SK-N-SH treated with all-trans-retinoic acid at 6 μM for 48 hours (cell line): Measurements from ENCODE around the gene CALCOCO2.

ENCODE experiments used
- ATAC-seq: fragments of 200-7000 bp; cut with Tn5 transposase; 3 replicates; pipeline ENCODE4 v1.9.1; 2020; ENCODE audit warnings: mild to moderate bottlenecking, moderate library complexity
- ARNTL ChIP-seq: fragments of 450-650 bp; formaldehyde crosslinking; IDR thresholded peaks from 2 replicates; pipeline ENCODE4 v1.5.0; 2020; ENCODE audit warnings: low read depth, mild to moderate bottlenecking, moderate library complexity, borderline replicate concordance
- CREB5 ChIP-seq: fragments of 250-450 bp; sonication (Bioruptor Pico); IDR thresholded peaks from 2 replicates; pipeline ENCODE4 v1.5.1; 2020; ENCODE audit warnings: low read depth, mild to moderate bottlenecking, moderate library complexity
- CSDC2 ChIP-seq: fragments of 250-450 bp; sonication (Bioruptor Pico); IDR thresholded peaks from 2 replicates; pipeline ENCODE4 v1.5.0; 2020; ENCODE audit warnings: mild to moderate bottlenecking, moderate library complexity
- CSRNP3 ChIP-seq: fragments of 250-450 bp; sonication (Bioruptor Pico); IDR thresholded peaks from 2 replicates; pipeline ENCODE4 v1.5.1; 2021; ENCODE audit warnings: mild to moderate bottlenecking, moderate library complexity
- ESRRG ChIP-seq: fragments of 250-450 bp; sonication (Bioruptor Pico); IDR thresholded peaks from 2 replicates; pipeline ENCODE4 v1.6.1; 2021; ENCODE audit warnings: mild to moderate bottlenecking
- GLIS3 ChIP-seq: fragments of 250-450 bp; sonication (Bioruptor Pico); IDR thresholded peaks from 2 replicates; pipeline ENCODE4 v1.5.0; 2020; ENCODE audit warnings: mild to moderate bottlenecking, moderate library complexity
- ISL1 ChIP-seq: fragments of 250-450 bp; sonication (Bioruptor Pico); IDR thresholded peaks from 2 replicates; pipeline ENCODE4 v2.1.2; 2022; ENCODE audit warnings: mild to moderate bottlenecking, moderate library complexity
- OSR1 ChIP-seq: fragments of 250-450 bp; sonication (Bioruptor Pico); IDR thresholded peaks from 2 replicates; pipeline ENCODE4 v1.8.0; 2022; ENCODE audit warnings: moderate library complexity, mild to moderate bottlenecking, inconsistent platforms
- PATZ1 ChIP-seq: fragments of 250-450 bp; sonication (Bioruptor Pico); IDR thresholded peaks from 2 replicates; pipeline ENCODE4 v1.8.0; 2020; ENCODE audit warnings: mild to moderate bottlenecking, moderate library complexity, borderline replicate concordance
- POU6F1 ChIP-seq: fragments of 250-450 bp; sonication (Bioruptor Pico); IDR thresholded peaks from 2 replicates; pipeline ENCODE4 v1.8.0; 2021; ENCODE audit warnings: low read depth, mild to moderate bottlenecking, moderate library complexity, borderline replicate concordance
- PPARA ChIP-seq: fragments of 250-450 bp; sonication (Bioruptor Pico); IDR thresholded peaks from 2 replicates; pipeline ENCODE4 v1.5.0; 2020; ENCODE audit warnings: mild to moderate bottlenecking, borderline replicate concordance
- RARB ChIP-seq: fragments of 250-450 bp; sonication (Bioruptor Pico); IDR thresholded peaks from 2 replicates; pipeline ENCODE4 v1.8.0; 2021; ENCODE audit warnings: mild to moderate bottlenecking, moderate library complexity
- SNAI2 ChIP-seq: fragments of 250-450 bp; sonication (Bioruptor Pico); IDR thresholded peaks from 2 replicates; pipeline ENCODE4 v1.5.0; 2020; ENCODE audit warnings: mild to moderate bottlenecking, moderate library complexity
- TCF4 ChIP-seq: fragments of 250-450 bp; sonication (Bioruptor Pico); IDR thresholded peaks from 2 replicates; pipeline ENCODE4 v1.8.0; 2021; ENCODE audit warnings: mild to moderate bottlenecking, moderate library complexity, borderline replicate concordance
- TOX ChIP-seq: fragments of 250-450 bp; sonication (Bioruptor Pico); IDR thresholded peaks from 2 replicates; pipeline ENCODE4 v1.8.0; 2021; ENCODE audit warnings: mild to moderate bottlenecking, moderate library complexity, borderline replicate concordance
- TSHZ2 ChIP-seq: fragments of 250-450 bp; sonication (Bioruptor Pico); IDR thresholded peaks from 2 replicates; pipeline ENCODE4 v1.5.0; 2020; ENCODE audit warnings: mild to moderate bottlenecking, moderate library complexity
- ZC3H10 ChIP-seq: fragments of 250-450 bp; sonication (Bioruptor Pico); IDR thresholded peaks from 2 replicates; pipeline ENCODE4 v1.5.1; 2021; ENCODE audit warnings: mild to moderate bottlenecking, moderate library complexity
- ZFP3 ChIP-seq: fragments of 250-450 bp; sonication (Bioruptor Pico); IDR thresholded peaks from 2 replicates; pipeline ENCODE4 v1.5.0; 2020; ENCODE audit warnings: mild to moderate bottlenecking, moderate library complexity
- ZFP30 ChIP-seq: fragments of 450-650 bp; formaldehyde crosslinking; IDR thresholded peaks from 2 replicates; pipeline ENCODE4 v1.5.0; 2022; ENCODE audit warnings: mild to moderate bottlenecking, moderate library complexity
- ZNF565 ChIP-seq: fragments of 450-650 bp; formaldehyde crosslinking; conservative IDR thresholded peaks from 2 replicates; pipeline ENCODE4 v1.5.0; 2020; ENCODE audit warnings: low read depth, mild to moderate bottlenecking, moderate library complexity
- ZNF70 ChIP-seq: fragments of 450-650 bp; formaldehyde crosslinking; IDR thresholded peaks from 2 replicates; pipeline ENCODE4 v1.5.0; 2020; ENCODE audit warnings: mild to moderate bottlenecking, moderate library complexity
- ZNF8 ChIP-seq: fragments of 450-650 bp; formaldehyde crosslinking; IDR thresholded peaks from 2 replicates; pipeline ENCODE4 v1.5.0; 2020; ENCODE audit warnings: mild to moderate bottlenecking, moderate library complexity

CALCOCO2 gene

GRCh38 chr17:48841395-48841831, 10.6 kb downstream of the CALCOCO2 start:
- peak; percentile 71 for ATAC-seq
- TF ChIP-seq ISL1 (no peak), CSDC2 (no peak), ESRRG (CRISPR knock-in tag) (no peak), RARB (CRISPR knock-in tag) (no peak), ZNF565 (CRISPR knock-in tag) (no peak)
- TF ChIP-seq, all 23 proteins: peak for 0

- ATAC-seq, result no peak
- TF ChIP-seq RARB (CRISPR knock-in tag) (no peak), OSR1 (no peak), ZFP30 (CRISPR knock-in tag) (no peak), ESRRG (CRISPR knock-in tag) (no peak), CSDC2 (no peak), CREB5 (no peak), TOX (CRISPR knock-in tag) (no peak), ZNF565 (CRISPR knock-in tag) (no peak), ZFP3 (CRISPR knock-in tag) (no peak), ARNTL (no peak), ZNF8 (CRISPR knock-in tag) (no peak), PATZ1 (no peak), ZNF70 (CRISPR knock-in tag) (no peak), TCF4 (no peak), SNAI2 (CRISPR knock-in tag) (no peak)
These were observed 11.9 kb downstream of the CALCOCO2 start for GRCh38 chr17:48842746-48843145.

- ATAC-seq, result no peak
- TF ChIP-seq POU6F1 (CRISPR knock-in tag), result no peak
- TF ChIP-seq PATZ1, result no peak
- TF ChIP-seq CREB5, result no peak
- TF ChIP-seq PPARA (CRISPR knock-in tag), result no peak
- TF ChIP-seq ARNTL, result no peak
- TF ChIP-seq TSHZ2 (CRISPR knock-in tag), result no peak
- no peak for TF ChIP-seq TCF4
- no peak for TF ChIP-seq ISL1
- no peak for TF ChIP-seq ESRRG (CRISPR knock-in tag)
- no peak for TF ChIP-seq ZFP30 (CRISPR knock-in tag)
- no peak for TF ChIP-seq TOX (CRISPR knock-in tag)
- no peak for TF ChIP-seq OSR1
- no peak for TF ChIP-seq ZFP3 (CRISPR knock-in tag)
- TF ChIP-seq CSDC2, result no peak
- no peak for TF ChIP-seq ZC3H10 (CRISPR knock-in tag)
- no peak for TF ChIP-seq ZNF565 (CRISPR knock-in tag)
- no peak for TF ChIP-seq RARB (CRISPR knock-in tag)
- TF ChIP-seq GLIS3 (CRISPR knock-in tag), result no peak
- no peak for TF ChIP-seq CSRNP3 (CRISPR knock-in tag)
These were observed 12.5 kb downstream of the CALCOCO2 start for GRCh38 chr17:48843187-48843900.
